Liver (tissue), 9 donors: ENCODE data around the gene WIPF2. TPM values are rescaled to one million over a fixed set of nuclear protein-coding genes. Genes with fewer than 3 reads are reported as not detected.
"Not testable (repeated sequence)": the region's sequence is repeated elsewhere in the genome, so short reads cannot be mapped to it uniquely, and the experiment has no call there.

ENCODE experiments used
- DNase-seq: peaks from one replicate; pipeline ENCODE4 v3.0.0-alpha.2; 2017; ENCODE audit warnings: low spot score
- H3K27ac ChIP-seq, 2 donors: one replicate each; pipeline ENCODE4 v1.7.0; 2013; ENCODE audit warnings: inconsistent platforms in 2 of 2, low read length in 2 of 2, control low read depth in 1 of 2, low read depth in 1 of 2, mild to moderate bottlenecking in 1 of 2
- H3K27me3 ChIP-seq, 4 donors: one replicate each; pipeline versions ENCODE4 v1.6.1 to v1.7.0; 2013; ENCODE audit warnings: low read length in 3 of 4, inconsistent platforms in 1 of 4, mild to moderate bottlenecking in 1 of 4, moderate library complexity in 1 of 4; ENCODE audit not compliant: control insufficient read depth in 4 of 4, insufficient read depth in 4 of 4
- H3K36me3 ChIP-seq, 4 donors: one replicate each; pipeline versions ENCODE4 v1.6.1 to v1.7.0; 2013; ENCODE audit warnings: low read length in 3 of 4, mild to moderate bottlenecking in 3 of 4, low read depth in 1 of 4, moderate library complexity in 1 of 4; ENCODE audit not compliant: control insufficient read depth in 4 of 4, insufficient read depth in 3 of 4
- H3K4me1 ChIP-seq, 4 donors: one replicate each; pipeline versions ENCODE4 v1.6.1 to v1.7.0; 2013; ENCODE audit warnings: low read length in 3 of 4, mild to moderate bottlenecking in 3 of 4, moderate library complexity in 1 of 4; ENCODE audit not compliant: control insufficient read depth in 4 of 4, insufficient read depth in 4 of 4
- H3K4me3 ChIP-seq, 3 donors: one replicate each; pipeline versions ENCODE4 v1.6.1 to v1.7.0; 2013; ENCODE audit warnings: low read length in 3 of 3, control low read depth in 1 of 3, low read depth in 1 of 3, mild to moderate bottlenecking in 1 of 3
- H3K9ac ChIP-seq, 2 donors: one replicate each; pipeline ENCODE4 v1.7.0; 2013; ENCODE audit warnings: low read length in 2 of 2, mild to moderate bottlenecking in 2 of 2, moderate library complexity in 2 of 2, control low read depth in 1 of 2, low read depth in 1 of 2
- H3K9me3 ChIP-seq, 4 donors: one replicate each; pipeline versions ENCODE4 v1.6.1 to v1.7.0; 2013; ENCODE audit warnings: low read length in 3 of 4; ENCODE audit not compliant: control insufficient read depth in 4 of 4
- ATF3 ChIP-seq: IDR thresholded peaks from 2 replicates; pipeline ENCODE4 v1.6.1; 2016; ENCODE audit warnings: antibody characterized with exemption
- CTCF ChIP-seq: fragments of 150-350 bp; IDR thresholded peaks from 2 replicates; pipeline ENCODE4 v1.5.1; 2017; ENCODE audit warnings: improper control_type of control experiment, low read depth, low read length; ENCODE audit not compliant: missing input control
- EGR1 ChIP-seq, 2 donors: IDR thresholded peaks; 2 replicates each; pipeline ENCODE4 v1.6.1; 2016 to 2018; ENCODE audit warnings: antibody characterized with exemption in 2 of 2, low read depth in 2 of 2
- FOXA1 ChIP-seq: IDR thresholded peaks from 2 replicates; pipeline ENCODE4 v1.6.1; 2016; ENCODE audit warnings: antibody characterized with exemption
- FOXA2 ChIP-seq: IDR thresholded peaks from 2 replicates; pipeline ENCODE4 v1.6.1; 2016; ENCODE audit warnings: antibody characterized with exemption
- GABPA ChIP-seq, 2 donors: IDR thresholded peaks in 1 of 2; conservative IDR thresholded peaks in 1 of 2; 2 replicates each; pipeline ENCODE4 v1.6.1; 2016; ENCODE audit warnings: antibody characterized with exemption in 2 of 2, mild to moderate bottlenecking in 1 of 2, moderate library complexity in 1 of 2
- HNF4A ChIP-seq, 2 donors: conservative IDR thresholded peaks; 2 replicates each; pipeline ENCODE4 v1.6.1; 2016; ENCODE audit warnings: antibody characterized with exemption in 2 of 2, mild to moderate bottlenecking in 2 of 2
- HNF4G ChIP-seq: IDR thresholded peaks from 2 replicates; pipeline ENCODE4 v1.6.1; 2016; ENCODE audit warnings: antibody characterized with exemption
- JUND ChIP-seq, 2 donors: IDR thresholded peaks; 2 replicates each; pipeline ENCODE4 v1.6.1; 2016; ENCODE audit warnings: antibody characterized with exemption in 2 of 2
- MAX ChIP-seq: IDR thresholded peaks from 2 replicates; pipeline ENCODE4 v1.6.1; 2016; ENCODE audit warnings: antibody characterized with exemption
- NR2F2 ChIP-seq: IDR thresholded peaks from 2 replicates; pipeline ENCODE4 v1.6.1; 2016; ENCODE audit warnings: antibody characterized with exemption
- RAD21 ChIP-seq, 2 donors: IDR thresholded peaks; 2 replicates each; pipeline ENCODE4 v1.6.1; 2016; ENCODE audit warnings: antibody characterized with exemption in 2 of 2, mild to moderate bottlenecking in 2 of 2
- REST ChIP-seq: IDR thresholded peaks from 2 replicates; pipeline ENCODE4 v1.6.1; 2016; ENCODE audit warnings: antibody characterized with exemption, mild to moderate bottlenecking
- RXRA ChIP-seq, 2 donors: IDR thresholded peaks; 2 replicates each; pipeline ENCODE4 v1.6.1; 2017 to 2018; ENCODE audit warnings: antibody characterized with exemption in 2 of 2, mild to moderate bottlenecking in 1 of 2
- SP1 ChIP-seq: IDR thresholded peaks from 2 replicates; pipeline ENCODE4 v1.6.1; 2018; ENCODE audit warnings: antibody characterized with exemption, mild to moderate bottlenecking
- TAF1 ChIP-seq: conservative IDR thresholded peaks from 2 replicates; pipeline ENCODE4 v1.6.1; 2016; ENCODE audit warnings: antibody characterized with exemption, mild to moderate bottlenecking
- YY1 ChIP-seq: IDR thresholded peaks from 2 replicates; pipeline ENCODE4 v1.6.1; 2016; ENCODE audit warnings: antibody characterized with exemption, mild to moderate bottlenecking
- ZBTB33 ChIP-seq: IDR thresholded peaks from 2 replicates; pipeline ENCODE4 v1.6.1; 2016; ENCODE audit warnings: antibody characterized with exemption
- WGBS: extraction: QIAGEN DNeasy Blood & Tissue Kit; methylation state at CpG from one replicate; pipeline ENCODE4 v1.1.7; 2013; 5-methylcytosine and 5-hydroxymethylcytosine counted together
- polyA plus RNA-seq, 2 donors: library from polyadenylated mRNA; stranded (reverse) in 1 of 2; unstranded in 1 of 2; fragments of 200-250 nt in 1 of 2; fragments of >200 nt in 1 of 2; fragmentation: Nextera tagmentation in 1 of 2; extraction: Ambion mirVana in 1 of 2; gene quantifications; one replicate each; pipeline versions ENCODE4 v1.2.1 to v1.2.3, GENCODE V29; 2013 to 2015
- total RNA-seq, 2 donors: library from RNA; depleted of rRNA; stranded (reverse); fragments of >200 nt; gene quantifications; one replicate each; pipeline ENCODE4 v1.2.3, GENCODE V29; 2014
- donor health status: healthy.
- donor health status: healthy.
- donor health status: healthy.
- donor health status: healthy.
- donor health status: healthy.

Gene WIPF2
- total and polyA plus RNA-seq, 4 donors, result 4.4 to 5.6 (median 5.2) TPM

GRCh38 chr17:40303708-40304551, 84.8 kb downstream of the WIPF2 start:
- no peak for DNase-seq
- Histone ChIP-seq H3K9ac (no peak overlapping the region), H3K4me1 (peaks cover 2 to 21% (median 18%) of the 10 kb centered on the region in 4 donors), H3K4me3 (no peak overlapping the region), H3K36me3 (no peaks in the 10 kb centered on the region), H3K9me3 (no peaks in the 10 kb centered on the region), H3K27ac (no peak overlapping the region), H3K27me3 (no peaks in the 10 kb centered on the region)
- 80% methylated on average over 5 of the region's 5 CpGs for WGBS
- no peak for TF ChIP-seq FOXA2
- TF ChIP-seq HNF4G, result no peak
- TF ChIP-seq MAX, result no peak
- TF ChIP-seq JUND (IDR thresholded peaks at IDR 0.05), result no peak
- TF ChIP-seq FOXA1, result no peak
- TF ChIP-seq ZBTB33, result no peak
- no peak for TF ChIP-seq NR2F2
- no peak for TF ChIP-seq EGR1 (IDR thresholded peaks at IDR 0.05; ENCODE audit: low read depth in 2 of 2)
- TF ChIP-seq CTCF, result no peak
- TF ChIP-seq SP1, result no peak
- no peak for TF ChIP-seq RAD21 (IDR thresholded peaks at IDR 0.05)
- TF ChIP-seq GABPA (IDR thresholded peaks at IDR 0.05 in 1 of 2, conservative IDR thresholded peaks at IDR 0.05 in 1 of 2), result no peak
- no peak for TF ChIP-seq ATF3
- no peak for TF ChIP-seq TAF1
- no peak for TF ChIP-seq YY1
- TF ChIP-seq RXRA (IDR thresholded peaks at IDR 0.05), result no peak
- no peak for TF ChIP-seq HNF4A (conservative IDR thresholded peaks at IDR 0.05)
- TF ChIP-seq REST, result no peak

GRCh38 chr17:40304552-40304863, 85.4 kb downstream of the WIPF2 start:
- H3K4me1 ChIP-seq, result peaks cover 4 to 27% (median 24%) of the 10 kb centered on the region in 4 donors
- H3K36me3 ChIP-seq, H3K27me3 ChIP-seq, H3K27ac ChIP-seq, H3K4me3 ChIP-seq, H3K9me3 ChIP-seq, DNase-seq, H3K9ac ChIP-seq: not testable (repeated sequence)
- WGBS, result 90% methylated on average over 5 of the region's 5 CpGs

GRCh38 chr17:40304866-40305265, 85.8 kb downstream of the WIPF2 start:
- not testable (repeated sequence) for H3K9me3 ChIP-seq, H3K4me3 ChIP-seq, H3K36me3 ChIP-seq, DNase-seq, H3K9ac ChIP-seq, H3K27ac ChIP-seq, H3K27me3 ChIP-seq
- WGBS, result 95% methylated on average over 5 of the region's 5 CpGs
- H3K4me1 ChIP-seq, result peaks cover 6 to 30% (median 28%) of the 10 kb centered on the region in 4 donors
